Hematopoietic multipotent progenitor cell treated with erythropoietin and hydrocortisone succinate and interleukin-3 and kit ligand, for 4 days (in vitro differentiated cells): ENCODE data around the gene EFCAB14.
"Not testable (repeated sequence)": the region's sequence is repeated elsewhere in the genome, so short reads cannot be mapped to it uniquely, and the experiment has no call there.

ENCODE experiments used
- DNase-seq: peaks from one replicate; pipeline ENCODE4 v3.0.0-alpha.2; 2015

Gene EFCAB14

DNA sequence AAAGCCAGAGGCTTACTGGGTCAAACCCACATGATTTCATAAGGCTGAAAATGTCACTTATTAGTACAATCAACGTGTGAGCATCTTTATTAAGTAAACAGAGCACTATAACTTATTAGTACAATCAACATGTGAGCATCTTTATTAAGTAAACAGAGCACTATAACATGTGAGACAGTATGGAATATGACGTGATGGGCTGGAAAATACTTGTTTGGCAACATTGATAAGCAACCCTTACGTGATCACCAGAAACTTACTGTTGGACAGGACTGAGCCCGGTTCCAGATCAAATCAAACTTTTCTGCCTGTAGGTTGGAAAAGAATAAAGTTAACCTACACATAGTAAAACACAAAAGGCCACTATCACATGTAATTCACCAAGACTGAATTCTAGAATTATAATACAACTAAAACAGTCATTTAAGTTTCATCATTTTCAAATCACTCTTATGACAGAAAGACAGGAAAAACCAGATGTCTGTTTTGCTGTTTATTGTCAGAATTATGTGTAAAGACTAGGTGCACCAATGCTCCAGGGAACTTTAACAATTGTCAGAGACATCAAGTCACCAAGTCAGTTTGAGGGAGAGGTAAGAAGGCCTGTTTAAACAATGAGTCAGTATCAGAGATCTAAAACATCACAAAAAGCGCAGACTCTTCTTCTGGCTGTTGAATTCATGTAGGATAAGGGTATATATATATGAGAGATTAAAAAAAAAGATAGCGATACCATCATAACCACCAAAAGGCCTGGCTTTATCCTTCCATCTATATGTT, 66.4 kb downstream of the EFCAB14 start:
- DNase-seq = peak; percentile 41

DNA sequence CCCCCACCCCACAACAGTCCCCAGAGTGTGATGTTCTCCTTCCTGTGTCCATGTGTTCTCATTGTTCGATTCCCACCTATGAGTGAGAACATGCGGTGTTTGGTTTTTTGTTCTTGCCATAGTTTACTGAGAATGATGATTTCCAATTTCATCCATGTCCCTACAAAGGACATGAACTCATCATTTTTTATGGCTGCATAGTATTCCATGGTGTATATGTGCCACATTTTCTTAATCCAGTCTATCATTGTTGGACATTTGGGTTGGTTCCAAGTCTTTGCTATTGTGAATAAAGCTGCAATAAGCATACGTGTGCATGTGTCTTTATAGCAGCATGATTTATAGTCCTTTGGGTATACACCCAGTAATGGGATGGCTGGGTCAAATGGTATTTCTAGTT, 67.8 kb downstream of the EFCAB14 start:
- DNase-seq = not testable (repeated sequence)

DNA sequence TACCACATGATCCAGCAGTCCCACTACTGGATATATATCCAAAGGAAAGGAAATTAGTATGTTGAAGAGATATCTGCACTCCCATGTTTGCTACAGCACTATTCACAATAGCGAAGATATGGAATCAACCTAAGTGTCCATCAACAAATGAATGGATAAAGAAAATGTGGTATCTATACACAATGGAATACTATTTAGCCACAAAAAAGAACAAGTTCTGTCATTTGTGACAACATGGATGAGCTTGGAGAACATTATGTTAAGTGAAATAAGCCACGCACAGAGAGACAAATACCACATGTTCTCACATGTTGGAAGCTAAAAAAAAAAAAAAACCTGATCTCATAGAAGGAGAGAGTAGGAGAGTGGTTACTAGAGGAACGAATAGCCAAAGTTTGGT, 68.4 kb downstream of the EFCAB14 start:
- no peak for DNase-seq

DNA sequence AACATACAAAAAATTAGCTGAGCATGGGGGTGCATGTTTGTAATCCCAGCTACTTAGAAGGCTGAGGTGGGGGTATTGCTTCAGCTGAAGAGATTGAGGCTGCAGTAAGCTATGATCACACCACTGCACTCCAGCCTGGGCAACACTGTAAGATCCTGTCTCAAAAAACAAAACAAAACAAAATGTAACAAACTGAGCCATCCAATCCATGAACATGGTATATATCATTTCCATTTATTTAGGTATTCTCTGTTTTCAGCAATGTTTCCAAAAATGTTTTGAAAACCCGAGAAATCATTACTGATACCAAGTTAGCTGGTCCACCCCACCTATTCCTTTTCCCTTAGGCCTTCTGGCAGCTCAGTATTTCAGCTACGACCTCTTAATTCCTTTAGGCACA, 69.2 kb downstream of the EFCAB14 start:
- DNase-seq = no peak

- no peak for DNase-seq
Observed at GRCh38 chr1:46647611-46648010, 71.3 kb downstream of the EFCAB14 start.

- no peak for DNase-seq
Observed at GRCh38 chr1:46646844-46647243, 72.1 kb downstream of the EFCAB14 start.

DNA sequence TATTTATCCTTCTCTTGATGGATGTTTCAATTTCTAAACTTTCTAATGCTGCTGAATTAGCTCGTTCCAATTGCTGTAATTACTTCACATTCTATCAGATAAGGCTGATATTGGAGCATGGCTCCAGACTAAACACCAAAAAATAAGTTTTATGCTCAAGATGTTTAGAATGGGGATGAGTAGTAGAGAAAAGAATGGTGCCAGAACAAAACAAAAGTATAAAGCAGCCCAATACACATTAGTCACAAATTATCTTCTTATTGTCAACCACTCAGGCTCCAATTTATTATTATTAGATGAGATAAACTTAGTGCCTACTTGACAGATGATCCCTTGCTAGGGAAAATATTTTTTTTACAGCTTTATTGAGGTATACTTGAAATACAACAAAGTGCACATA, 72.6 kb downstream of the EFCAB14 start:
- DNase-seq = no peak

DNA sequence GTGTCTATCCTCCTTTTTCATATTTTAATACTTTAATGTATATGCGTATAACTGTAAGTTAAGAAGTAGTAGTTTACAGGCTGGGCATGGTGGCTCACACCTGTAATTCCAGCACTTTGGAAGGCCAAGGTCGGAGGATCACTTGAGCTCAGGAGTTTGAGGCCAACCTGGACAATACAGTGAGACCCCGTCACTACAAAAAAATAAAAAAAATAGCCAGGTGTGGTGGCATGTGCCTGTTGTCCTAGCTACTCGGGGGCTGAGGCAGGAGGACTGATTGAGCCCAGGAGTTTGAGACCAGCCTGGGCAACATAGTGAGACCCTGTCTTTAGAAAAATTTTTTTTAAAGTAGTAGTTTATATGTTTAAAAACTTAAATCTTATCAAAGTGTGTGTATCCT, 73.1 kb downstream of the EFCAB14 start:
- no peak for DNase-seq

GRCh38 chr1:46643368-46643775, 75.5 kb downstream of the EFCAB14 start:
- no peak for DNase-seq

DNA sequence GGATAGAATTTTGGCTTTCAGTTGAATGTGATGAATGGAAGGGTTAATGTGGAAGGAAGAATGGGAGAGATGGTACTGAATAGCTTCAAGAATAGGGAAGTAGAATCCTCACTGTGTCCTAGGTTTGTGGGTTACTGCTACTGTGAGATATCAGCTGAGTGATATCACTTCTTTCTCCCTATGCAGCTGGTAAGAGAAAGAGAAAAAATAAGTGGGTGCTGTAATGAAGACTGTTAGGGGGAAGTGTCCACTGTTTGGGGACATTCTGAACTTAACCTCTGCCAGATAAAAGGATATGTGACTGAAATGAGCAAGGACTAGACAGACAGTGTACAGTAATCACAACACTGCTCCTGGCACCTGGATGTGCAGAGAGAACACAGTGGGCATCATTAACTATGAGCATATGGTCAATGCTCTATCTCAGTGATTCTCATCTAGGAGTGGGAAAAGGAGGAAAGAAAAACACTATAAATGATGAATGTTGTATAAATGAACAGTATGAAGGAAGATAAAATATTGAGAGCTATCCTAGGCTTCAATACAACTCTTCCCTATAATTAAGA, 76.7 kb downstream of the EFCAB14 start:
- DNase-seq = peak; percentile 69

DNA sequence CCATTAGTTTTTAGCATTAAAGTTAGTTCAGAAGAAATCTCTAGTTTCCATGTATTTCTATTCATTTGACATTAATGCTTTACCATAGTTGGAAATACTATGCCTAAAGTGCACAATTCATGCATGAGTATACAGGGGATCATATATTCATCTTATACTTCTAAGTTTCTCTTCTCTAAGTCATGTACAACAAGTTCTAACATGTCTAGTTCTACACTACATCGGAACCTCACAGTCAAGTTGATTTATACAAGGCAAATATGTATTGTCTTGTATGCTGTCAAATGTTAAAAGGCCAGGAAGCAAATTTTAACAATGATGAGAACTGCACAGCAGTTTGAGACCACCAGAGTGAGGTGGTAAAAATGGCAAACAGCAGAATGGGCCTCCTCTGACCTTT, 79.4 kb downstream of the EFCAB14 start:
- DNase-seq = no peak

- DNase-seq = no peak
Observed at GRCh38 chr1:46638921-46639320, 80.0 kb downstream of the EFCAB14 start.

DNA sequence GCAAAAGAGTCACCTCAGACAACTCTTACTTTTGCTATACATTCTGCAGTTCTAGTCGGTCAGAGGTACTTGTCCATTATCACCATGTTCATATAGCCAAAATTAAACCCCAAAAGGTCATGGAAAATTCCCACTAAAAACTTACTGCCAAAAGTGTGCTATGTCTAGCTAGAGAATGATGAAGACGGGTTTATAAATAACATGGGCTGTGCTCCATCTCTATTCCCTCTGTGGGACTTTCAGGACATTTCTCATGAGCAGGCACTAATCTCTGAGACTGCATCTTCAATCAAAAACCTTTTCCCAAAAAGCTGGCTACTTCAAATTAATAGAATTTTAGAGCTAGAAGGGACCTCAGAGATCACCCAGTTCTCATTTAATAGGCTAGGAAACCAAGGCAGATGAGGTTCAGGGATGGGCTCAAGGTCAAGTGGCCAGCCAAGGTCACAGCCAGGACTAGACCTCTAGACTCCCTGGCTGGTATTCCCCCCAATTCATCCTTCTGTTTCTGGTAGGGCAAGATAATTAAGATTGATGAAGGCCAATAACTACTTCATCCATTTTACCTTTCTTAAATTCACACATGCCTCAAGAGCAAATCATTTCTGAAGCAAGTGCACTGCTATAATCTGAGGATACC, 81.3 kb downstream of the EFCAB14 start:
- no peak for DNase-seq

- DNase-seq = no peak
Observed at GRCh38 chr1:46635205-46635604, 83.7 kb downstream of the EFCAB14 start.

DNA sequence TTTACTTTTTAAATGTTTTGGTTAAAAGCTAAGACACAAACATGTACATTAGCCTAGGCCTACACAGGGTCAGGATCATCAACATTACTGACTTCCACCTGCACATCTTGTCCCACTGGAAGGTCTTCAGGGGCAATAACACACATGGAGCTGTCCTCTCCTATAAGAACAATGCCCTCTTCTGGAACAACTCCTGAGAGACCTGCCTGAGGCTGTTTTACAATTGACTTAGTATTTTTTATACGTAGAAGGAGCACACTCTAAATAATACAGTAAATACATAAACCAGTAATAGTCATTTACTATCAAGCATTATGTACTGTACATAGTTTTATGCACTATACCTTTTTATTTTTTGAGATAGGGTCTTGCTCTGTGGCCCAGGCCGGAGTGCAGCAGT, 88.2 kb downstream of the EFCAB14 start:
- DNase-seq = no peak
